GM10248 (cell line): Measurements from ENCODE around the gene FCF1.

Experiments used
- CTCF ChIA-PET: fragments of 300-600 bp; sonication (Branson Sonifier 250); formaldehyde crosslinking; extraction: SDS; loops from one replicate; lab custom pipeline; 2021; ENCODE audit warnings: antibody characterized with exemption; lab: Yijun Ruan, JAX
- POLR2A ChIA-PET: fragments of 350-650 bp; sonication (Branson Sonifier 250); formaldehyde crosslinking; extraction: SDS; loops from one replicate; lab custom pipeline; 2020; ENCODE audit warnings: antibody characterized with exemption; lab: Yijun Ruan, JAX
- DNase-seq: peaks from one replicate; pipeline ENCODE4 v3.0.0; 2012; ENCODE audit errors: extremely low spot score
- TF ChIP-seq, protein P1 (sequence below): IDR thresholded peaks from 2 replicates; pipeline ENCODE4 v1.5.1; 2012; ENCODE audit warnings: mild to moderate bottlenecking, low read depth; ENCODE audit errors: extremely low read depth, missing control alignments, control extremely low read depth

The FCF1 gene

DNA sequence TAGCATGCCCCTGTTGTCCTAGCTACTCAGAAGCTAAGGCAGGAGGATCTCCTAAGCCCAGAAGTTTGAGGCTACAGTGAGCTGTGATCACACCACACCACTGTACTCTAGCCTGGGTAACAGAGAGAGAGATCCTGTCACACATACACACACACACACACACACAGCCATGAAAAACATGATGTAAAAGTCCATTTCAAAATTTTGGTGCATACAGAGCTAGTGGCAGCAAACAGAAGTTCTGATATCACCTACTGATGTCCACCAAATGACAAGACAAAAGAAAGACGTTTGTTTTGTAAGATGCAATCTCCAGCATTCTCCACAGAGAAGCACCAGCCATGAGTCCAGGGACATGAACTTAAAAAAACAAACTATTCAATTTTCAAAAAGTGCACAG lies 15.9 kb upstream of the FCF1 start:
- DNase-seq: no peak
- TF ChIP-seq, protein P1, sequence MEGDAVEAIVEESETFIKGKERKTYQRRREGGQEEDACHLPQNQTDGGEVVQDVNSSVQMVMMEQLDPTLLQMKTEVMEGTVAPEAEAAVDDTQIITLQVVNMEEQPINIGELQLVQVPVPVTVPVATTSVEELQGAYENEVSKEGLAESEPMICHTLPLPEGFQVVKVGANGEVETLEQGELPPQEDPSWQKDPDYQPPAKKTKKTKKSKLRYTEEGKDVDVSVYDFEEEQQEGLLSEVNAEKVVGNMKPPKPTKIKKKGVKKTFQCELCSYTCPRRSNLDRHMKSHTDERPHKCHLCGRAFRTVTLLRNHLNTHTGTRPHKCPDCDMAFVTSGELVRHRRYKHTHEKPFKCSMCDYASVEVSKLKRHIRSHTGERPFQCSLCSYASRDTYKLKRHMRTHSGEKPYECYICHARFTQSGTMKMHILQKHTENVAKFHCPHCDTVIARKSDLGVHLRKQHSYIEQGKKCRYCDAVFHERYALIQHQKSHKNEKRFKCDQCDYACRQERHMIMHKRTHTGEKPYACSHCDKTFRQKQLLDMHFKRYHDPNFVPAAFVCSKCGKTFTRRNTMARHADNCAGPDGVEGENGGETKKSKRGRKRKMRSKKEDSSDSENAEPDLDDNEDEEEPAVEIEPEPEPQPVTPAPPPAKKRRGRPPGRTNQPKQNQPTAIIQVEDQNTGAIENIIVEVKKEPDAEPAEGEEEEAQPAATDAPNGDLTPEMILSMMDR: no peak
- POLR2A ChIA-PET: no interaction called here
- CTCF ChIA-PET: no interaction called here

DNA sequence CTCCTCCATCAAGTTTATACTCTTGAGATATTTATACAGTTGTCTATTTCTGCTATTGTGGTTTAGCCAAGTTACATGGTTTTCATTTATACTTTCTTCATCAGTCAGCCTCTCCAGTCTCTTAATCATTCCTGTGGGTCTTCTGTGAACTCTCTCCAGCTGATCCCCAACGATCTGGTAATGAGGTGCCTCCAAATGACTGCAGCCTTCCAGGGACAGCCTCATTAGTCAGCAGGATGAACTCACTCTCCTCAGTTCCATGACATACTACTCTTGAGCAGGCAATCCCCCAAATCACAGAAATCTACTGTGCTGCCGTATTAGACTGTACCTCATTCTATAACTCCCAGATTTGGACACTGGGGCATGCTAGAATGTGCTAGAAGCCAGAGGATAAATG lies 15.4 kb upstream of the FCF1 start:
- DNase-seq: no peak
- CTCF ChIA-PET: no interaction called here
- TF ChIP-seq, protein P1: no peak
- POLR2A ChIA-PET: no interaction called here

DNA sequence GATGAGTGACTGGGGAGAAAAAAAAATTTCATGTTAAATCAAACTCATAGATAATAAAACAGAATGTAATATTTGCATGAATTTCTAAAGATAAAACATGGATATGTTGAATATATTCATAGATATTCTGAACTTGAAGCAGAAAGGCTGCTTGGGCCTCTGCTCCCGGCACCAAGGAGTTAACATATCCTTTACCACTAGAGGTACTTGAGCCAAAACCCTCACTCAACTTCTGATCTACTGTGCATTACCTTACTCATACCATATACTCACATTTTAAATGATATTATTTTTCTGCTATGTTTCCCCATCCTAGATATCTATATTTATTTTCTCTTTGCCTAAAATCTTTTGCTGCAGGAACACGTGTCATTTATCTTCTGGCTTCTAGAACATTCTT lies 15.0 kb upstream of the FCF1 start:
- POLR2A ChIA-PET: no interaction called here
- CTCF ChIA-PET: no interaction called here

DNA sequence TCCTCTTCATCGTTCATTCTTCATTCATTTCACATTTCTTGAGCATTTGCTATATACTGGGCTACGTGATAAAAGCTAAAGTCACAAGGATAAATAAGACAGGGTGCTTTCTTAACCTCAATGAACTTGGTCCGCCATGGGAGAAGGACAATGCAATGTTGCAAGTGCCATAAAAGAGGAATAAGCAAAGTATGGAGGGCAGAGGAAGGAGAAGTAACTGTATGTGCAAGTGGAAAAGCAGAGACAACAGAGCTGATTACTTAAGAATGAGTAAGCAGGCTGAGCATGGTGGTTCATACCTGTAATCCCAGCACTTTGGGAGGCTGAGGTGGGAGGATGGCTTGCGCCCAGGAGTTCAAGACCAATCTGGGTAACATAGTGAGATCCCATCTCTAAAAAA lies 14.5 kb upstream of the FCF1 start:
- ChIA-PET POLR2A (no interaction called here), CTCF (no interaction called here)
- TF ChIP-seq, protein P1: no peak
- DNase-seq: no peak

More for the DNA sequence above, 15.0 kb upstream of the FCF1 start:
- DNase-seq: no peak
- TF ChIP-seq, protein P1: no peak

DNA sequence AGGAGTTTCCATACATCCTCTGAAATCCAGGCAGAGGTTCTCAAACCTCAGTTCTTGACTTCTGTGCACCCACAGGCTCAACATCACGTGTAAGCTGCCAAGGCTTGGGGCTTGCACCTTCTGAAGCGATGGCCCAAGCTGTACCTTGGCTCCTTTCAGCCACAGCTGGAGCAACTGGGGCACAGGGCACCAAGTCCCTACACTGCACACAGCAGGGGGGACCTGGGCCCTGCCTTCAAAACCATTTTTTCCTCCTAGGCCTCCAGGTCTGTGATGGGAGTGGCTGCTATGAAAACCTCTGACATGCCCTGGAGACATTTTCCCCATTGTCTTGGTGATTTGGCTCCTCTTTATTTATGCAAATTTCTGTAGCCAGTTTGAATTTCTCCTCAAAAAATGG lies 10.7 kb upstream of the FCF1 start:
- no peak for DNase-seq
- TF ChIP-seq, protein P1: no peak
- ChIA-PET POLR2A (no interaction called here), CTCF (no interaction called here)

DNA sequence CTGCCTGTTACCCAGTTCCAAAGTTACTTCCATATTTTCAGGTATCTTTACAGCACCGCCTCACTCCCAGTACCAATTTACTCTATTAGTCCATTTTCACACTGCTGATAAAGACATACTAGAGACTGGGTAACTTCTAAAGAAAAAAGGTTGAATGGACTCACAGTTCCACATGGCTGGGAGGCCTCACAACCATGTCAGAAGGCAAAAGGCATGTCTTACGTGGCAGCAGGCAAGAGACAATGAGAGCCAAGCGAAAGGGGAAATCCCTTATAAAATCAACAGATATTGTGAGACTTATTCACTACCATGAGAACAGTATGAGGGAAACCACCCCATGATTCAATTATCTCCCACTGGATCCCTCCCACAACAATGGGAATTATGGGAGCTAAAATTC lies 9.9 kb upstream of the FCF1 start:
- ChIA-PET CTCF (interaction anchor here (1.5 kb wide), 1 partner anchor 18 kb away, joined by 3 read pairs; no protein-coding TSS in a partner anchor), POLR2A (no interaction called here)
- TF ChIP-seq, protein P1: no peak
- no peak for DNase-seq
